HepG2 (cell line): Measurements from ENCODE around the gene CNTN5. TPM values are rescaled to one million over a fixed set of nuclear protein-coding genes. Genes with fewer than 3 reads are reported as not detected.

ENCODE experiments used
- ATAC-seq: fragments of 200-7000 bp; cut with Tn5 transposase; 3 replicates; pipeline ENCODE4 v1.9.1; 2020; ENCODE audit warnings: mild to moderate bottlenecking, moderate library complexity
- BruUV-seq: library from RNA; stranded (reverse); fragments of 400-500 nt; replicated peaks from 2 replicates; lab custom pipeline; 2021; lab: Mats Ljungman, UMichigan
- CTCF ChIA-PET: fragments of 300-600 bp; formaldehyde crosslinking; extraction: SDS; loops from one replicate; lab custom pipeline; 2021; ENCODE audit warnings: low total read pairs, inconsistent platforms, low intra/inter-chr PET ratio; lab: Yijun Ruan, JAX
- POLR2A ChIA-PET: fragments of 350-600 bp; sonication (Branson Sonifier 250); formaldehyde crosslinking; loops from one replicate; lab custom pipeline; 2020; ENCODE audit warnings: antibody characterized with exemption, inconsistent platforms; lab: Yijun Ruan, JAX
- DNase-seq: peaks from one replicate; pipeline ENCODE4 v3.0.0-alpha.2; 2015; ENCODE audit warnings: low spot score
- FAIRE-seq: peaks from 3 replicates; lab custom pipeline; 2011; peaks lifted over from hg19 to GRCh38; lab: Jason Lieb, UNC
- H2AFZ ChIP-seq: one replicate; pipeline ENCODE4 v1.6.1; 2011; ENCODE audit warnings: low read length, inconsistent platforms
- H3K27ac ChIP-seq: fragments of 300-600 bp; 3 replicates; pipeline ENCODE4 v1.8.0; 2011; ENCODE audit warnings: mixed run types, mild to moderate bottlenecking, mixed read lengths, low read length, inconsistent platforms; ENCODE audit not compliant: insufficient read depth; ENCODE audit errors: extremely low read length
- H3K27me3 ChIP-seq, 2 experiments: fragments of 200-600 bp in 1 of 2; 2 replicates in 1 of 2; 3 replicates in 1 of 2; pipeline versions ENCODE4 v1.6.0 to v1.8.0; 2011; ENCODE audit warnings: low read length in 2 of 2, mild to moderate bottlenecking in 2 of 2, moderate library complexity in 2 of 2, inconsistent platforms in 1 of 2; ENCODE audit not compliant: insufficient read depth in 2 of 2, control insufficient read depth in 1 of 2
- H3K36me3 ChIP-seq, 2 experiments: fragments of 200-600 bp in 1 of 2; replicated peaks in 1 of 2; 2 replicates in 1 of 2; 3 replicates in 1 of 2; pipeline versions ENCODE4 v1.5.1 to v1.8.0; 2011; ENCODE audit warnings: low read length in 2 of 2, inconsistent platforms in 1 of 2; ENCODE audit not compliant: insufficient read depth in 2 of 2, control insufficient read depth in 1 of 2
- H3K4me1 ChIP-seq: 2 replicates; pipeline ENCODE4 v1.5.1; 2012; ENCODE audit warnings: low read length, inconsistent platforms; ENCODE audit not compliant: insufficient read depth
- H3K4me2 ChIP-seq: 2 replicates; pipeline ENCODE4 v1.6.0; 2011; ENCODE audit warnings: low read depth, low read length, inconsistent platforms
- H3K4me3 ChIP-seq, 3 experiments: fragments of 200-600 bp in 1 of 3; sonication (generic), shearing (Covaris generic) in 1 of 3; replicated peaks in 1 of 3; 2 replicates each; pipeline ENCODE4 v1.5.1; 2011 to 2016; ENCODE audit warnings: low read length in 3 of 3, inconsistent platforms in 2 of 3, low read depth in 2 of 3, mild to moderate bottlenecking in 2 of 3, control low read depth in 1 of 3, mixed read lengths in 1 of 3; ENCODE audit not compliant: insufficient read depth in 1 of 3
- H3K79me2 ChIP-seq: one replicate; pipeline ENCODE4 v1.6.1; 2011; ENCODE audit warnings: low read length, inconsistent platforms; ENCODE audit not compliant: insufficient read depth
- H3K9ac ChIP-seq: 2 replicates; pipeline ENCODE4 v1.6.0; 2011; ENCODE audit warnings: mild to moderate bottlenecking, low read depth, low read length, inconsistent platforms; ENCODE audit not compliant: insufficient read depth
- H3K9me3 ChIP-seq: 2 replicates; pipeline ENCODE4 v1.5.1; 2012; ENCODE audit warnings: mild to moderate bottlenecking, low read length
- H4K20me1 ChIP-seq: 2 replicates; pipeline ENCODE4 v1.6.0; 2011; ENCODE audit warnings: inconsistent platforms, mild to moderate bottlenecking, low read length, moderate library complexity; ENCODE audit not compliant: insufficient read depth
- ATF2 ChIP-seq: sonication (generic); formaldehyde crosslinking; IDR thresholded peaks from 2 replicates; pipeline ENCODE4 v1.4.0; 2020; ENCODE audit warnings: missing genetic modification reagents
- ERF ChIP-seq: IDR thresholded peaks from 2 replicates; pipeline ENCODE4 v1.6.1; 2018; ENCODE audit warnings: missing biosample characterization, missing genetic modification reagents
- NCOA5 ChIP-seq: sonication (generic); formaldehyde crosslinking; IDR thresholded peaks from 2 replicates; pipeline ENCODE4 v1.4.0; 2020; ENCODE audit warnings: missing genetic modification reagents
- PPARG ChIP-seq: conservative IDR thresholded peaks from 2 replicates; pipeline ENCODE4 v1.6.1; 2016; ENCODE audit warnings: missing biosample characterization, missing genetic modification reagents
- TOPORS ChIP-seq: sonication (generic); formaldehyde crosslinking; IDR thresholded peaks from 2 replicates; pipeline ENCODE4 v1.8.0; 2023; ENCODE audit warnings: mild to moderate bottlenecking, missing genetic modification reagents
- U2AF1 ChIP-seq: fragments of 200-400 bp; formaldehyde crosslinking; optimal IDR thresholded peaks from 2 replicates; pipeline ENCODE3; 2017; ENCODE audit warnings: mild to moderate bottlenecking, low read depth, low read length
- XRCC5 ChIP-seq: fragments of 200-400 bp; formaldehyde crosslinking; optimal IDR thresholded peaks from 2 replicates; pipeline ENCODE3; 2017; ENCODE audit warnings: mild to moderate bottlenecking, low read length
- ZFP1 ChIP-seq: IDR thresholded peaks from 2 replicates; pipeline ENCODE4 v1.6.1; 2016
- ZNF674 ChIP-seq: sonication (generic); formaldehyde crosslinking; IDR thresholded peaks from 2 replicates; pipeline ENCODE4 v1.5.0; 2020; ENCODE audit warnings: low read depth, mild to moderate bottlenecking, missing genetic modification reagents
- ZSCAN22 ChIP-seq: sonication (generic); formaldehyde crosslinking; IDR thresholded peaks from 2 replicates; pipeline ENCODE4 v1.4.0; 2020; ENCODE audit warnings: mild to moderate bottlenecking, missing genetic modification reagents
- WGBS: methylation state at CpG from one replicate; pipeline ENCODE4 v1.1.6; 2017; ENCODE audit warnings: low lambda C conversion rate; 5-methylcytosine and 5-hydroxymethylcytosine counted together
- in situ Hi-C: cut with HindIII; loops from 2 replicates; pipeline ENCODE4 v1.10.0; 2017; ENCODE audit warnings: low pct_unique_long_range_greater_than_20kb; ENCODE audit not compliant: extremely low pct_ligation_motif_present
- intact Hi-C: fragments of 100-400 bp; cut with micrococcal nuclease; formaldehyde crosslinking; loops from one replicate; pipeline ENCODE4 v1.10.0; 2022; ENCODE audit not compliant: unreplicated experiment
- polyA plus RNA-seq, 8 experiments: library from polyadenylated mRNA; depleted of rRNA in 3 of 8; stranded (reverse) in 7 of 8; unstranded in 1 of 8; fragments of >200 nt; fragmentation: Illumina TruSeq in 4 of 8; extraction: Trizol in 4 of 8; gene quantifications; 2 replicates each; pipeline versions ENCODE4 v1.2.1 to v1.2.3, GENCODE V29; 2011 to 2016; ENCODE audit warnings: low read depth in 4 of 8, missing spikeins in 1 of 8, mixed read lengths in 1 of 8; ENCODE audit not compliant: insufficient read depth in 1 of 8
- total RNA-seq, 5 experiments: library from RNA; depleted of rRNA; stranded (reverse); fragments of >200 nt; fragmentation: Illumina TruSeq; extraction: Trizol; gene quantifications; 2 replicates each; pipeline ENCODE4 v1.2.3, GENCODE V29; 2016; ENCODE audit warnings: low read depth in 1 of 5
- TF ChIP-seq, protein P1 (sequence below): IDR thresholded peaks from 2 replicates; pipeline ENCODE4 v1.6.1; 2012; ENCODE audit warnings: inconsistent platforms
- TF ChIP-seq, protein P2 (sequence below): sonication (generic); formaldehyde crosslinking; IDR thresholded peaks from 2 replicates; pipeline ENCODE4 v1.4.0; 2020; ENCODE audit warnings: missing genetic modification reagents, borderline replicate concordance

The CNTN5 gene
- total and polyA plus RNA-seq, 2 of the 13 experiments (the other 11 are each of a cell fraction or from before 2014, with no cell fraction given) = not detected

DNA sequence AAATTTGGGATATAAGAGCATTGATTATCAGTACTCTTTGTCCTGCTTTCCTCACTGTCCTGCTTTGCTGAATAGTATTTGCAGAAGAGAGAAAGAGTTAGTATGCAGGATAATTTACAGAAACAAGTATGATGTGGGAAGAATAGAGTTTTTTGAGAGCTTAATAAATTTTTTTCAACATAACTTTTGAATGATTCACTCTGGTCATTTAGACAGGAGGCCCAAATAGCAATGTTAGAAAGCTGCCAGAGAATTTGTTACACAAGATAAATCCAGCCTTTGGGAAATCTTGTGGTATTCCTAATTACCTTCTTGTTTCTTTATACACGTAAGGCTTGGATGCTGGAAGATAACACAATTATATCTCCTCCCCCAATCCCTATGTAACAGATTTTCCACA, 484.6 kb downstream of the CNTN5 start:
- DNase-seq (no peak), FAIRE-seq (no peak), ATAC-seq (no peak)
- Histone ChIP-seq H3K4me1 (no peaks in the 10 kb centered on the region), H3K79me2 (no peaks in the 10 kb centered on the region), H4K20me1 (no peaks in the 10 kb centered on the region), H3K9ac (no peak overlapping the region), H3K36me3 (no peaks in the 10 kb centered on the region), H3K4me2 (no peak overlapping the region), H3K9me3 (no peaks in the 10 kb centered on the region), H3K27me3 (no peaks in the 10 kb centered on the region; a peak in 1 of 5 replicates), H3K4me3 (no peak overlapping the region), H3K27ac (no peak overlapping the region), H2AFZ (no peak overlapping the region)
- 10% methylated on average over 1 of the region's 1 CpG for WGBS
- ChIA-PET POLR2A (no interaction called here), CTCF (no interaction called here)
- TF ChIP-seq ZSCAN22 (CRISPR knock-in tag) = no peak
- TF ChIP-seq, protein P1, sequence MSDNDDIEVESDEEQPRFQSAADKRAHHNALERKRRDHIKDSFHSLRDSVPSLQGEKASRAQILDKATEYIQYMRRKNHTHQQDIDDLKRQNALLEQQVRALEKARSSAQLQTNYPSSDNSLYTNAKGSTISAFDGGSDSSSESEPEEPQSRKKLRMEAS = no peak
- no peak for TF ChIP-seq NCOA5
- TF ChIP-seq TOPORS (CRISPR knock-in tag) = no peak
- TF ChIP-seq ZFP1 (CRISPR knock-in tag) = no peak
- TF ChIP-seq PPARG (CRISPR knock-in tag) = no peak
- intact Hi-C loops (no loop called here), in situ Hi-C loops (no loop called here)
- BruUV-seq = no TSS peak

GRCh38 chr11:99505831-99506230, 485.1 kb downstream of the CNTN5 start:
- no peak overlapping the region for H3K9ac ChIP-seq
- no peaks in the 10 kb centered on the region for H3K9me3 ChIP-seq
- intact Hi-C loops = no loop called here
- H3K4me1 ChIP-seq = no peaks in the 10 kb centered on the region
- FAIRE-seq (no peak), DNase-seq (no peak), ATAC-seq (no peak)
- in situ Hi-C loops = no loop called here
- POLR2A ChIA-PET = no interaction called here
- no peaks in the 10 kb centered on the region; a peak in 1 of 5 replicates for H3K27me3 ChIP-seq
- H3K36me3 ChIP-seq = no peaks in the 10 kb centered on the region
- CTCF ChIA-PET = no interaction called here
- no peaks in the 10 kb centered on the region for H3K79me2 ChIP-seq
- no peak overlapping the region for H3K27ac ChIP-seq
- no TSS peak for BruUV-seq
- H3K4me3 ChIP-seq = no peak overlapping the region
- H2AFZ ChIP-seq = peak overlapping the region; percentile 36
- no peaks in the 10 kb centered on the region for H4K20me1 ChIP-seq
- WGBS = 4% methylated on average over 4 of the region's 4 CpGs
- H3K4me2 ChIP-seq = no peak overlapping the region
- TF ChIP-seq ATF2 (CRISPR knock-in tag) (no peak), ERF (CRISPR knock-in tag) (no peak), U2AF1 (no peak), XRCC5 (no peak), ZNF674 (no peak)
- TF ChIP-seq, protein P2, sequence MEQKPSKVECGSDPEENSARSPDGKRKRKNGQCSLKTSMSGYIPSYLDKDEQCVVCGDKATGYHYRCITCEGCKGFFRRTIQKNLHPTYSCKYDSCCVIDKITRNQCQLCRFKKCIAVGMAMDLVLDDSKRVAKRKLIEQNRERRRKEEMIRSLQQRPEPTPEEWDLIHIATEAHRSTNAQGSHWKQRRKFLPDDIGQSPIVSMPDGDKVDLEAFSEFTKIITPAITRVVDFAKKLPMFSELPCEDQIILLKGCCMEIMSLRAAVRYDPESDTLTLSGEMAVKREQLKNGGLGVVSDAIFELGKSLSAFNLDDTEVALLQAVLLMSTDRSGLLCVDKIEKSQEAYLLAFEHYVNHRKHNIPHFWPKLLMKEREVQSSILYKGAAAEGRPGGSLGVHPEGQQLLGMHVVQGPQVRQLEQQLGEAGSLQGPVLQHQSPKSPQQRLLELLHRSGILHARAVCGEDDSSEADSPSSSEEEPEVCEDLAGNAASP (CRISPR knock-in tag) = no peak
